Thoracic aorta (tissue), 2 donors: ENCODE data around the gene MTCL1. TPM values are rescaled to one million over a fixed set of nuclear protein-coding genes. Genes with fewer than 3 reads are reported as not detected.

Experiments used
- ATAC-seq: fragments of 150-250 bp; one replicate; pipeline ENCODE4 v1.8.0; 2017; ENCODE audit warnings: low read depth; ENCODE audit not compliant: insufficient number of reproducible peaks, low FRiP score
- DNase-seq: peaks from one replicate; pipeline ENCODE4 v3.0.0-alpha.2; 2020; ENCODE audit warnings: low spot score
- H3K27ac ChIP-seq, 2 donors: fragments of 200-600 bp; sonication (generic); 1 replicate in 1 of 2; 2 replicates in 1 of 2; pipeline ENCODE4 v1.5.1; 2016; ENCODE audit warnings: mild to moderate bottlenecking in 2 of 2, moderate library complexity in 2 of 2
- H3K27me3 ChIP-seq: fragments of 200-600 bp; sonication (generic); replicated peaks from 2 replicates; pipeline ENCODE4 v1.6.0; 2016; ENCODE audit warnings: mild to moderate bottlenecking; ENCODE audit not compliant: insufficient read depth
- H3K36me3 ChIP-seq: fragments of 200-600 bp; sonication (generic); one replicate; pipeline ENCODE4 v1.5.1; 2016
- H3K4me1 ChIP-seq, 2 donors: fragments of 200-600 bp; sonication (generic); 1 replicate in 1 of 2; 2 replicates in 1 of 2; pipeline versions ENCODE4 v1.5.1 to v1.6.0; 2016; ENCODE audit warnings: low read depth in 2 of 2, mild to moderate bottlenecking in 1 of 2; ENCODE audit not compliant: control insufficient read depth in 1 of 2
- H3K4me3 ChIP-seq: fragments of 200-600 bp; sonication (generic); 2 replicates; pipeline ENCODE4 v1.5.1; 2016; ENCODE audit warnings: mild to moderate bottlenecking
- H3K9me3 ChIP-seq: fragments of 200-600 bp; sonication (generic); 2 replicates; pipeline ENCODE4 v1.5.1; 2016
- total RNA-seq, 2 donors: library from RNA; depleted of rRNA; stranded (reverse); fragments of >200 nt; gene quantifications; one replicate each; pipeline versions ENCODE4 v1.1.0 to v1.2.3, GENCODE V29; 2016
- TF ChIP-seq, protein P1 (sequence below): fragments of 200-600 bp; sonication (generic); IDR thresholded peaks from one replicate; pipeline ENCODE4 v1.5.1; 2019; ENCODE audit warnings: antibody characterized with exemption

Gene MTCL1
- total RNA-seq, 2 donors from 2014 or later, result 9.9 to 23.3 TPM

DNA sequence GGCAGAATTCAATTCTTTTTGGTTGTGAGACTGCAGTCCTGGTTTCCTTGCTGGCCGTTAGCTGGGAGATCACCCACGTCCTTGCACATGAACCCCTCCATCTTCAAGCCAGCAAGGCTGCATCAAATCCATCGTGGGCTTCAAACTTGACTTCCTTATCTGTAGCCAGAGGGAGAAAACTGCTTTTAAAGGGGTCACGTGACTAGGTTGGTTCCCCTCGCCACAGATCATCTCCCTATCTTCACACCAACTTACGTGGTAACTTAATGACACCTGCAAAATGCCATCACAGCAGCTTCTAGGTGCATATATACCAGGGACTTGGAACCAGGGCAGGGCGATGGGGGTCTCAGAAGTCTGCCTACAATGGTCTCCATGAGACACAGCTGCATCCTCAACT lies 169.5 kb downstream of the MTCL1 start:
- H3K9me3 ChIP-seq, result no peaks in the 10 kb centered on the region
- DNase-seq (no peak), ATAC-seq (no peak)
- no peaks in the 10 kb centered on the region for H3K4me1 ChIP-seq
- TF ChIP-seq, protein P1, sequence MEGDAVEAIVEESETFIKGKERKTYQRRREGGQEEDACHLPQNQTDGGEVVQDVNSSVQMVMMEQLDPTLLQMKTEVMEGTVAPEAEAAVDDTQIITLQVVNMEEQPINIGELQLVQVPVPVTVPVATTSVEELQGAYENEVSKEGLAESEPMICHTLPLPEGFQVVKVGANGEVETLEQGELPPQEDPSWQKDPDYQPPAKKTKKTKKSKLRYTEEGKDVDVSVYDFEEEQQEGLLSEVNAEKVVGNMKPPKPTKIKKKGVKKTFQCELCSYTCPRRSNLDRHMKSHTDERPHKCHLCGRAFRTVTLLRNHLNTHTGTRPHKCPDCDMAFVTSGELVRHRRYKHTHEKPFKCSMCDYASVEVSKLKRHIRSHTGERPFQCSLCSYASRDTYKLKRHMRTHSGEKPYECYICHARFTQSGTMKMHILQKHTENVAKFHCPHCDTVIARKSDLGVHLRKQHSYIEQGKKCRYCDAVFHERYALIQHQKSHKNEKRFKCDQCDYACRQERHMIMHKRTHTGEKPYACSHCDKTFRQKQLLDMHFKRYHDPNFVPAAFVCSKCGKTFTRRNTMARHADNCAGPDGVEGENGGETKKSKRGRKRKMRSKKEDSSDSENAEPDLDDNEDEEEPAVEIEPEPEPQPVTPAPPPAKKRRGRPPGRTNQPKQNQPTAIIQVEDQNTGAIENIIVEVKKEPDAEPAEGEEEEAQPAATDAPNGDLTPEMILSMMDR, result no peak
- no peak overlapping the region for H3K27ac ChIP-seq
- no peak overlapping the region for H3K4me3 ChIP-seq
- H3K27me3 ChIP-seq, result no peaks in the 10 kb centered on the region
- H3K36me3 ChIP-seq, result no peaks in the 10 kb centered on the region

DNA sequence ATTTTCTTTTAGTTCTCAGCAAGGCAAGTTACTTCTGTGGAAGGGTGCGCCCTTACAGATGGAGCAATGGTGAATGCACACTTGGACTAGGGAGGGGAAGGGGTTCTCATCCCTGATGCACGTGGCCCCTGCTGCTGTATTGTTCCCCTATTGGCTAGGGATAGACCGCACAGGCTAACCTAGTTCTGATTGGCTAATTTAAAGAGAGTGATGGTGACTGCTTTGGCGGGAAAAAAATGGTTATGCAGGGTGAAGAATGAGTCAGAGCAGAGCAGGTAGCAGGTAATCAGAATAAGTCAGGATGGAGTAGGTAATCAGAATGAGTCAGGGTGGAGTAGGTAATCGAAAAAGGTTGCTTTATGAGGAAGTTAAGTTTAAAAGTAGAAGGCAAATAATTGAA lies 171.5 kb downstream of the MTCL1 start:
- no peak overlapping the region for H3K27ac ChIP-seq
- H3K4me1 ChIP-seq, result no peaks in the 10 kb centered on the region
- no peaks in the 10 kb centered on the region for H3K27me3 ChIP-seq
- H3K36me3 ChIP-seq, result no peaks in the 10 kb centered on the region
- no peak overlapping the region for H3K4me3 ChIP-seq
- no peak for ATAC-seq
- TF ChIP-seq, protein P1, result no peak
- H3K9me3 ChIP-seq, result no peaks in the 10 kb centered on the region
- no peak for DNase-seq

DNA sequence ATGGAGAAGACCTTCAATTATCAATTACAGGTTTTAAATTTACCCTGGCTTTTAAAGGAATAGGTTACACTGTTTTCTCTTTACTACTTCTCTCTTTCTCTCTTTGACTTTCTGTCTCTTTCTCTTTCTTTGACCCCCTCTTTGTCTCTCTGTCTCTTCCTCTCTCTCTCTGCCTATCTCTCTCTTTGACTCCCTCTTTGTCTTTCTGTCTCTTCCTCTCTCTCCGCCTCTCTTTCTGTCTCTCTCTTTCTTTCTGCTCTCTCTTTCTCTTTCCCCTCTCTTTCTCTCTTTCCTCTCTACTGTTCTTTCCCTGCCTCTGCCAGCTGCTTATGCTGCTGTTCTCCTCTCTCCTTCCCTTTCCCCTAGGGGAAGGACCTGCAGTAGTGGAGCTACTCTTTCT lies 175.7 kb downstream of the MTCL1 start:
- TF ChIP-seq, protein P1, result no peak
- Histone ChIP-seq H3K4me1 (no peaks in the 10 kb centered on the region), H3K9me3 (peaks cover 9% of the 10 kb centered on the region), H3K36me3 (no peaks in the 10 kb centered on the region), H3K27me3 (no peaks in the 10 kb centered on the region), H3K4me3 (no peak overlapping the region), H3K27ac (no peak overlapping the region)
- no peak for ATAC-seq
- DNase-seq, result no peak

Other genes with a start within 250 kb of the MTCL1 start
- 10 to 100 TPM; 40.1 to 55.0 TPM for gene RAB12, start 96.1 kb upstream of the MTCL1 start, total RNA-seq